ENCODE data around the gene STUM.

Gene STUM

DNA sequence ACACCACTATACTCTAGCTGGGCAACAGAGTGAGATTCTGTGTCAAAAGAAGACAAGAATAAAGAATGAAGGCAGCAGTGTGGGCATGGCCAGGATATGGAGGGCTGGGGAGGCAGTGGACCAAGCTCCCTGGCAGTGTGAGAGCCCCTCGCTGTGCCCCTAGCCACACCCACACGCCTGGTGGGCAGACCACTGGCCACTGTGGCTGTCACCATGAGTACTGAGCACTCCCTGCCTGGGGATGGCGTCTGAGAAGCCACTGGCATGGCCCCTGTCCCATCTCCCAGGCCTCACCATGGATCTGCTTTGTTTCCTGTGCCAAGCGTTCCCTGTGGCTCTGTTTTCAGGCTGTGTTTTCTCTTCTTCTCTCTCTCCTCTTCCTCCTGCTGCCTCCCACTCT lies 51.7 kb downstream of the STUM start:
- no peaks in the 10 kb centered on the region for H3K27me3 ChIP-seq (ENCODE audit: control insufficient read depth in 1 of 2, insufficient read depth in 2 of 2, low read length in 2 of 2)
- peaks cover 4% of the 10 kb centered on the region for H3K36me3 ChIP-seq (ENCODE audit: insufficient read depth, low read length)

DNA sequence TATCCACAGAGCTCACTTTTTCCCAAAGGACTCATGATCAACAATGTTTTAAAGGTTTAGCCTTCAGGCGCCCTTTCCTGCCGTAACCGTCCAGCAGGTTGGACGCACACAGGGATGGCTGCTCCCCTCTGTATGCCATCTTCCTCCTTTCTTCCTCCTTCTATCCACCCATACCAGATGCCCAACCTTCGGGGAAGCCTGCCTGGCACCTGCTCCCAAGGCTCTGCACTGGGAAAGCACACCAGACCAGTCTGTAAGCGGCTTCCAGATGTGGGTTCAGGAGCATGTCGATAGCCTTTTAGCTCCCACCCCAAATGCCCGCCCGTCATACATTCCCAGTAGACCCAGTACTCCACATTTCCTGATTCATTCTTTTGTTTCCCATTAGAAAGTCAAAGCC lies 52.9 kb downstream of the STUM start:
- H3K9ac ChIP-seq (ENCODE audit: low read length), result no peak overlapping the region
- H3K36me3 ChIP-seq (ENCODE audit: insufficient read depth, low read length), result peaks cover 4% of the 10 kb centered on the region
- H3K27ac ChIP-seq (ENCODE audit: low read depth, low read length), result no peak overlapping the region
- H3K4me1 ChIP-seq (ENCODE audit: insufficient read depth, low read length), result peaks cover 33% of the 10 kb centered on the region
- no peaks in the 10 kb centered on the region for H3K27me3 ChIP-seq (ENCODE audit: control insufficient read depth in 1 of 2, insufficient read depth in 2 of 2, low read length in 2 of 2)
- H3K9me3 ChIP-seq (ENCODE audit: low read length), result no peaks in the 10 kb centered on the region
- no peak overlapping the region for H3K4me3 ChIP-seq (ENCODE audit: low read depth in 1 of 2, low read length in 2 of 2)

More for the DNA sequence above, 51.7 kb downstream of the STUM start:
- H3K27ac ChIP-seq (ENCODE audit: low read depth, low read length), result no peak overlapping the region
- no peak overlapping the region for H3K4me3 ChIP-seq (ENCODE audit: low read depth in 1 of 2, low read length in 2 of 2)
- H3K4me1 ChIP-seq (ENCODE audit: insufficient read depth, low read length), result peaks cover 29% of the 10 kb centered on the region
- no peaks in the 10 kb centered on the region for H3K9me3 ChIP-seq (ENCODE audit: low read length)
- no peak overlapping the region for H3K9ac ChIP-seq (ENCODE audit: low read length)

- H3K36me3 ChIP-seq (ENCODE audit: insufficient read depth, low read length), result peaks cover 3% of the 10 kb centered on the region
- no peak overlapping the region for H3K9ac ChIP-seq (ENCODE audit: low read length)
- no peaks in the 10 kb centered on the region for H3K9me3 ChIP-seq (ENCODE audit: low read length)
- peak overlapping the region; percentile 26 for H3K27ac ChIP-seq (ENCODE audit: low read depth, low read length)
- no peak overlapping the region for H3K4me3 ChIP-seq (ENCODE audit: low read depth in 1 of 2, low read length in 2 of 2)
- peaks cover 38% of the 10 kb centered on the region for H3K4me1 ChIP-seq (ENCODE audit: insufficient read depth, low read length)
- no peaks in the 10 kb centered on the region for H3K27me3 ChIP-seq (ENCODE audit: control insufficient read depth in 1 of 2, insufficient read depth in 2 of 2, low read length in 2 of 2)
Observed at GRCh38 chr1:226602186-226603021, 53.8 kb downstream of the STUM start.

- no peak overlapping the region for H3K4me3 ChIP-seq (ENCODE audit: low read depth in 1 of 2, low read length in 2 of 2)
- H3K9ac ChIP-seq (ENCODE audit: low read length), result no peak overlapping the region
- peak overlapping the region; percentile 0 for H3K27ac ChIP-seq (ENCODE audit: low read depth, low read length)
Observed at GRCh38 chr1:226603022-226603857, 54.7 kb downstream of the STUM start.

DNA sequence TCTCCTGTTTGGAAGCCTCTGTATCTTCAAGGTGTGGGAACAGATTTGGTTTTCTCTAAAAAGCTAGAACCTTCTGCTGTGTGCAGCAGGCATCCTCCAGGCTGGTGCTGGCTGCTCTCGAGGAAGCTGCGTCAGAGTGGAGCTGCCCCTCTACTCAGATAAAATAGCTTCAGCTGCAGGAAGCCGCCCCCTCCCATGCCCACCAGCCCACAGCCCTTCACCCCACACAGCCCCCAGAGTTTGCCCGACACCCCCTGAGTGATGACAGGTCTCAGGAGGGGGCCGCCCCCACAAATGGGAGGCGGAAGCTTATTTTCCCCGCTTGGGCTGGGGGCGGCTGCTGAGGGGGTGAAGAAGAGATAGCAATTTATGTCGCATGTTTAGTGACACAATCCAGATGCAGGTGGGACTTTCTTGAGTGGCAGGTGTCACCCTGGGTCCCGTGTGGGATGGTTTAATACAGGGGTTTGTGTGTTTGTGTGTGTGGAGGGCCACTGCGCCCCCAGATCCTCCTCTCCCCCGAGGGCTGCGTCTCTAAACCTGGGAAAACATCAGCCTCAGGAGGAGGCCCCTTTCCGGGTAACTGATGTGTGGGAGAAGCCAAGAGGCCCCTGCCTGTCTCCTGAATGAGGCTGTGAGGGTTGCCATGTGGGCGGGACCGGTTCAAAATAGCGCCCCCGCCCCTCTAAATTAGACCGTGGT lies 55.4 kb downstream of the STUM start:
- Histone ChIP-seq H3K9ac (ENCODE audit: low read length) (no peak overlapping the region), H3K4me1 (ENCODE audit: insufficient read depth, low read length) (peaks cover 38% of the 10 kb centered on the region), H3K4me3 (ENCODE audit: low read depth in 1 of 2, low read length in 2 of 2) (no peak overlapping the region)

More at GRCh38 chr1:226603022-226603857, 54.7 kb downstream of the STUM start:
- peaks cover 38% of the 10 kb centered on the region for H3K4me1 ChIP-seq (ENCODE audit: insufficient read depth, low read length)
- H3K9me3 ChIP-seq (ENCODE audit: low read length), result no peaks in the 10 kb centered on the region
- no peaks in the 10 kb centered on the region for H3K27me3 ChIP-seq (ENCODE audit: control insufficient read depth in 1 of 2, insufficient read depth in 2 of 2, low read length in 2 of 2)
- no peaks in the 10 kb centered on the region for H3K36me3 ChIP-seq (ENCODE audit: insufficient read depth, low read length)

DNA sequence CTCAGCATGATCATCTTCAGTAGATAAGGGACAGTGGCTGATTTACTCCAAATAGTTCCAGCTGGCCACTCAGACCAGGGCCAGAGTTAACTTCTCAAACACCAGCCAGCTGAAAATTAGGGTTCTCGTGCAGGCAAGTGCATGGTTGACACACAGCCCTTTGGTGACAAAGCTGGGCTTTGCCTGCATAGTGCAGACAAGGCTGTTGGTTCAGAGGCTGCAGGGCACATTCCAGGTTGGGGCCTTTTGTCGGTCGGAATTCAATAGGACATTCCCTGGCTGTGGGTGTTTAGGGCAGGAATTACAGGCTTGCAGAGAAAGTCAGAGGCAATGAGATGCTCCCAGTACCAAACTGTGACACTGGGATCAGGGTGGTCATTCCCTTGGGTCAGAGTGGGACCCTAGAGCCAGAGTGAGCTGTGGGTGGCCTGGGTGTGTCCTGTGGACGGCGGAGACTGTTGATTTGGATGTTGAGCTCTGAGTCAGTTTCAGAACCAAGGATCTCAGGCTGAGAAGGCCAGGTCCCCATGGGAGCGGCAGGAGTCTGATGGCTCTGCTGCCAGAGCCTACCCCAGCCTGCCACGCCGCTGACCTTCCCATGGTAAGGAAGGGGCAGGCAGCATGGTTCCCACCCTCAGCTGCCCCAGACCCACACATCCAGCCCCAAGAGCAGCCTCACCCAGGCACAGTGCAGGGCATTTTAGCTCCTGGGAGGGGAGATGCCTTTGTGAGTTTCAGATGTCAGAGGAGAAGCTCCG lies 56.2 kb downstream of the STUM start:
- H3K9me3 ChIP-seq (ENCODE audit: low read length), result no peaks in the 10 kb centered on the region
- no peaks in the 10 kb centered on the region for H3K27me3 ChIP-seq (ENCODE audit: control insufficient read depth in 1 of 2, insufficient read depth in 2 of 2, low read length in 2 of 2)
- H3K4me1 ChIP-seq (ENCODE audit: insufficient read depth, low read length), result peaks cover 38% of the 10 kb centered on the region
- no peaks in the 10 kb centered on the region for H3K36me3 ChIP-seq (ENCODE audit: insufficient read depth, low read length)
- H3K27ac ChIP-seq (ENCODE audit: low read depth, low read length), result peak overlapping the region; percentile 51
- no peak overlapping the region for H3K9ac ChIP-seq (ENCODE audit: low read length)
- no peak overlapping the region for H3K4me3 ChIP-seq (ENCODE audit: low read depth in 1 of 2, low read length in 2 of 2)

More for the DNA sequence above, 55.4 kb downstream of the STUM start:
- Histone ChIP-seq H3K9me3 (ENCODE audit: low read length) (no peaks in the 10 kb centered on the region), H3K27ac (ENCODE audit: low read depth, low read length) (peak overlapping the region; percentile 16), H3K27me3 (ENCODE audit: control insufficient read depth in 1 of 2, insufficient read depth in 2 of 2, low read length in 2 of 2) (no peaks in the 10 kb centered on the region), H3K36me3 (ENCODE audit: insufficient read depth, low read length) (no peaks in the 10 kb centered on the region)

GRCh38 chr1:226605318-226605950 lies 56.9 kb downstream of the STUM start:
- Histone ChIP-seq H3K9ac (ENCODE audit: low read length) (no peak overlapping the region), H3K4me1 (ENCODE audit: insufficient read depth, low read length) (peaks cover 38% of the 10 kb centered on the region), H3K4me3 (ENCODE audit: low read depth in 1 of 2, low read length in 2 of 2) (no peak overlapping the region), H3K36me3 (ENCODE audit: insufficient read depth, low read length) (no peaks in the 10 kb centered on the region), H3K27ac (ENCODE audit: low read depth, low read length) (peak overlapping the region; percentile 51), H3K27me3 (ENCODE audit: control insufficient read depth in 1 of 2, insufficient read depth in 2 of 2, low read length in 2 of 2) (no peaks in the 10 kb centered on the region), H3K9me3 (ENCODE audit: low read length) (no peaks in the 10 kb centered on the region)

DNA sequence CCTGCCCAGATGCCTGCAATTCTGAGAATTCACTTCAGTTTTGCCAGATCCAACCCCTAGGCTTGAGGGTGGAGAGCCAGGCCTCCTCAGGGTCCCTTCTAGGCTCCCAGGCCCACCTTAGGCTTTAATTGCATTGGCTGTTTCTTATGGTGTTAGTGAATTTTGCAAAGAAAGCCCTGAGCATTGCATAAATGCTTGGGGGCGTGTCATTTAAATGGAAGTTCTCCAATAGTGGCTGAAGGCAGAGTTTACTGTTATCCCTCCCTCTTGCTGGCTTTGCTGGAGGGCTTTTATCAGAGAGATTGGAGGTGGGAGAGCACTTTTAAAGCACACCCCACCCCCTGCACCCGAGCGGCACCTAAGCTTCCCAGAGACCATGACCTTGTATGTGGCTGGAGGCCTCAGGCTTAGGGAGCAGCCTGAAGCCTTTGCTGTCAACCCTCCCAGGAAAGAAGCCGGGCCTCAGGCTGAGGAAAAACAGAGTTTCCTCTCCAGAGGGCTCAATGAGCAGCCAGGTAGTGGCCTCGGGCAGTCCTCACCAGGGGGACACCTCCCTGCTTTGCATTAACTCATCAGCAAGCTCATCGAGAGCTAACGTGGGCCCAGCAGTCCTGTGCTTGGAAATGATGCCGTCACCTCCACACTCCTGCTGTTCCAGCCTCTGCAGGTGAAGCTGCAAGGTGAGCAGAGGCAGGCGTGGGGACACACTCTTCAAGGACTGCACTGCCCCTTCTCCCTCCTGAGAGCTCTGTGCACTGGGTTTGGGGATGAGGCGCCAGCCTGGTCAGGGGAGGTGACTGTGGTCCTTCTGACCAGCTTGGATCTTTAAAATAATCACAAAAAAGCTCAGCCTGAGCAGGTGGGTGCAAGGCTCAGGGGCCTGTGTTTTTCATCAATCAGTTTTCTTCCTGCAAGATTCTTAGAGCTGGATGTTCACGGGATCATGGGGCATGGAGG lies 58.0 kb downstream of the STUM start:
- Histone ChIP-seq H3K4me1 (ENCODE audit: insufficient read depth, low read length) (peaks cover 38% of the 10 kb centered on the region), H3K27me3 (ENCODE audit: control insufficient read depth in 1 of 2, insufficient read depth in 2 of 2, low read length in 2 of 2) (no peaks in the 10 kb centered on the region), H3K9ac (ENCODE audit: low read length) (no peak overlapping the region), H3K4me3 (ENCODE audit: low read depth in 1 of 2, low read length in 2 of 2) (no peak overlapping the region), H3K36me3 (ENCODE audit: insufficient read depth, low read length) (no peaks in the 10 kb centered on the region), H3K9me3 (ENCODE audit: low read length) (no peaks in the 10 kb centered on the region), H3K27ac (ENCODE audit: low read depth, low read length) (peak overlapping the region; percentile 68)

DNA sequence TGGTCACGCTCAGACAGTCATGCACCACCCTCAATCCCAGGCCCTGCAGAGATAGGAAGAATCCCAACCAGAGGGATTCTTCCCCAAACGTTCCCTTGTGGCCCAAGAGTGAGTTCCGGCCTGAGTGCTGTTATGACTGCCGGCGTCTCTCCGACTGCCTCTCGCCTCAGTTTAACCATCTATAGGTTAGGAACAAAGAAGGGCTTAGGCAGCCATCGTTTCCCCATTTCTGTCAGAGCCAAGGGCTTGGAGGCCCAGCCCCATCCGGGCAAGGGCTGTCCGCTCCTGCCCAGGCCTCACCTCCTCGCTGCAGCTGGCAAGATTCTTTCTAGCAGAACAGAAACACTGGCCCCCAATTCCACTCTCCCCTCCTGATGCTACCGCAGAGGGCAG lies 58.7 kb downstream of the STUM start:
- H3K36me3 ChIP-seq (ENCODE audit: insufficient read depth, low read length), result no peaks in the 10 kb centered on the region

DNA sequence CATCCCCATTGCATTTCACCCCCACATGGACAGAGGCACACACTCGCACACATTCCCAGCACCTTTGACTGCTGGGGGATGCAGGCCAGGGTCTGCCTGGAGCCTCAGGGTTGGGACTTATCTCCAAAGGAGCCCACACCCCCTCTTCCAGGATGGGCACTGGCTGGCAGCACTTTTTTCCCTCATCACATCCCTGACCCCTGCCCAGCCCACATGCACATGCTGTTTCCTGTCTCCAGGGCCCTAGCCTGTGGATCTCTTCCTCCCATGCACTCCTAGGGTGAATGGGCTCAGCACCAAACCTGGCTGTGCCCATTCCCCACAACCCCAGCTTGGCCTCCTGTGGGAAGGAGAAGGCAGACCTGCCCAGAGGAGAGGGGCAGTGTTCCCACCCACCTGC lies 59.3 kb downstream of the STUM start:
- Histone ChIP-seq H3K27me3 (ENCODE audit: control insufficient read depth in 1 of 2, insufficient read depth in 2 of 2, low read length in 2 of 2) (no peaks in the 10 kb centered on the region), H3K36me3 (ENCODE audit: insufficient read depth, low read length) (no peaks in the 10 kb centered on the region), H3K4me3 (ENCODE audit: low read depth in 1 of 2, low read length in 2 of 2) (no peak overlapping the region), H3K9ac (ENCODE audit: low read length) (no peak overlapping the region), H3K9me3 (ENCODE audit: low read length) (no peaks in the 10 kb centered on the region), H3K27ac (ENCODE audit: low read depth, low read length) (no peak overlapping the region), H3K4me1 (ENCODE audit: insufficient read depth, low read length) (peaks cover 31% of the 10 kb centered on the region)

More for the DNA sequence above, 58.7 kb downstream of the STUM start:
- Histone ChIP-seq H3K4me3 (ENCODE audit: low read depth in 1 of 2, low read length in 2 of 2) (no peak overlapping the region), H3K9me3 (ENCODE audit: low read length) (no peaks in the 10 kb centered on the region), H3K27me3 (ENCODE audit: control insufficient read depth in 1 of 2, insufficient read depth in 2 of 2, low read length in 2 of 2) (no peaks in the 10 kb centered on the region), H3K27ac (ENCODE audit: low read depth, low read length) (peak overlapping the region; percentile 68), H3K4me1 (ENCODE audit: insufficient read depth, low read length) (peaks cover 36% of the 10 kb centered on the region), H3K9ac (ENCODE audit: low read length) (no peak overlapping the region)

Data from muscle layer of colon (tissue), 2 donors.